Type B pancreatic cell (in vitro differentiated cells): Measurements from ENCODE around the gene DSCAML1. TPM values are rescaled to one million over a fixed set of nuclear protein-coding genes. Genes with fewer than 3 reads are reported as not detected.

Source experiments
- DNase-seq: peaks from one replicate; pipeline ENCODE4 v3.0.0; 2021; ENCODE audit warnings: mixed read lengths; ENCODE audit not compliant: unreplicated experiment; ENCODE audit errors: extremely low spot score
- H3K27ac Mint-ChIP-seq: 2 replicates; pipeline ENCODE4 v1.8.0; 2021; ENCODE audit warnings: mild to moderate bottlenecking, mixed read lengths
- H3K27me3 Mint-ChIP-seq: 2 replicates; pipeline ENCODE4 v1.8.0; 2021; ENCODE audit warnings: mixed read lengths
- H3K36me3 Mint-ChIP-seq: 2 replicates; pipeline ENCODE4 v1.8.0; 2021; ENCODE audit warnings: mixed read lengths
- H3K4me1 Mint-ChIP-seq: one replicate; pipeline ENCODE4 v1.8.0; 2021; ENCODE audit warnings: mixed read lengths; ENCODE audit not compliant: unreplicated experiment
- H3K4me3 Mint-ChIP-seq: 2 replicates; pipeline ENCODE4 v1.8.0; 2021; ENCODE audit warnings: mild to moderate bottlenecking, mixed read lengths
- H3K9me3 Mint-ChIP-seq: 2 replicates; pipeline ENCODE4 v1.8.0; 2021; ENCODE audit warnings: mixed read lengths
- total RNA-seq: library from RNA; stranded (reverse); gene quantifications from 2 replicates; pipeline ENCODE4 v1.2.1, GENCODE V29; 2021; ENCODE audit warnings: low replicate concordance
- TF ChIP-seq, protein P1 (sequence below): fragments of 200-600 bp; sonication (generic); conservative IDR thresholded peaks from 2 replicates; pipeline ENCODE4 v1.5.0; 2021; ENCODE audit warnings: antibody characterized with exemption, mild to moderate bottlenecking

Gene DSCAML1
- total RNA-seq, 1 donor from 2014 or later = 5.8 TPM

DNA sequence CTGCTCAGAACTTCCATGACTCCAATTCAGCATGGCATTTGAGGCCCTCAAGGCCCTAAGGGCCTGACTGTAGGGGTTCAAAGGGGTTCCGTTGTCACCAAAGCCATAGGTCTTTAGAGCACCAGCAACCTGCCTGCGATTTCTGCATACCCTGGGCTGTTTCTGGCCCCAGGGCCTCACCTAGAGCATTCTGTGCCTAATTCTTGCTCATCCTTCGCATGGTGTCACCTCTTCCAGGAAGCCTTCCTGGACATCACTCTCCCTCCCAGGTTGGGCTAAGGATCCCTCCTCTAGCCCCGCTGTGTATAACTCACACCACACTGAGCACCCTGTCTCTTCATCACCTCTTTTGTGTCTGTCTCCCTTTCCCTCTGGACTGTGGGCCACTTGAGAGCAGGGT is 275.0 kb downstream of the DSCAML1 start:
- Mint-ChIP-seq H3K27me3 (peaks cover 31% of the 10 kb centered on the region), H3K4me1 (peaks cover 24% of the 10 kb centered on the region), H3K36me3 (no peaks in the 10 kb centered on the region), H3K4me3 (no peak overlapping the region), H3K27ac (no peak overlapping the region), H3K9me3 (no peaks in the 10 kb centered on the region)
- no peak for DNase-seq
- TF ChIP-seq, protein P1, sequence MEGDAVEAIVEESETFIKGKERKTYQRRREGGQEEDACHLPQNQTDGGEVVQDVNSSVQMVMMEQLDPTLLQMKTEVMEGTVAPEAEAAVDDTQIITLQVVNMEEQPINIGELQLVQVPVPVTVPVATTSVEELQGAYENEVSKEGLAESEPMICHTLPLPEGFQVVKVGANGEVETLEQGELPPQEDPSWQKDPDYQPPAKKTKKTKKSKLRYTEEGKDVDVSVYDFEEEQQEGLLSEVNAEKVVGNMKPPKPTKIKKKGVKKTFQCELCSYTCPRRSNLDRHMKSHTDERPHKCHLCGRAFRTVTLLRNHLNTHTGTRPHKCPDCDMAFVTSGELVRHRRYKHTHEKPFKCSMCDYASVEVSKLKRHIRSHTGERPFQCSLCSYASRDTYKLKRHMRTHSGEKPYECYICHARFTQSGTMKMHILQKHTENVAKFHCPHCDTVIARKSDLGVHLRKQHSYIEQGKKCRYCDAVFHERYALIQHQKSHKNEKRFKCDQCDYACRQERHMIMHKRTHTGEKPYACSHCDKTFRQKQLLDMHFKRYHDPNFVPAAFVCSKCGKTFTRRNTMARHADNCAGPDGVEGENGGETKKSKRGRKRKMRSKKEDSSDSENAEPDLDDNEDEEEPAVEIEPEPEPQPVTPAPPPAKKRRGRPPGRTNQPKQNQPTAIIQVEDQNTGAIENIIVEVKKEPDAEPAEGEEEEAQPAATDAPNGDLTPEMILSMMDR = no peak

GRCh38 chr11:117520966-117521365 is 276.1 kb downstream of the DSCAML1 start:
- Mint-ChIP-seq H3K27ac (no peak overlapping the region), H3K9me3 (no peaks in the 10 kb centered on the region), H3K4me1 (peaks cover 24% of the 10 kb centered on the region), H3K27me3 (peaks cover 30% of the 10 kb centered on the region), H3K36me3 (no peaks in the 10 kb centered on the region), H3K4me3 (no peak overlapping the region)
- TF ChIP-seq, protein P1 = no peak
- no peak for DNase-seq

- TF ChIP-seq, protein P1 = peak; percentile 17
- DNase-seq = no peak
- Mint-ChIP-seq H3K36me3 (no peaks in the 10 kb centered on the region), H3K4me1 (peaks cover 24% of the 10 kb centered on the region), H3K27ac (peak overlapping the region; percentile 86), H3K4me3 (no peak overlapping the region), H3K27me3 (peaks cover 30% of the 10 kb centered on the region), H3K9me3 (no peaks in the 10 kb centered on the region)
Measured at GRCh38 chr11:117520201-117520600, 276.8 kb downstream of the DSCAML1 start.

DNA sequence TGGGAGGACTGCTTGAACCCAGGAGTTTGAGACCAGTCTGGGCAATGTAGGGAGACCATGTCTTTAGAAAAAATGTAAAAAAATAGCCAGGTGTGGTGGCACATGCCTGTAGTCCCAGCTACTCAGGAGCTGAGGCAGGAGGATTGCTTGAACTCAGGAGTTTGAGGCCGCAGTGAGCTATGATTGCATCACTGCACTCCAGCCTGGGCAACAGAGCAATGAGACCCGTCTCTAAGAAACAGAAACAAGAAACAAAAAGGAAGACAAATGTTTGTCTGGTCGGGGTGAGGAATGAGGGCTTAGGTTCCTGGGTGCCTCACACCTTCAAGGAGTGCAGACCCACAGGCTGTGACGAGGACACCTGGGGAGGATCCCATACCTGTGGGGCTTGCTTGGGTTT is 277.4 kb downstream of the DSCAML1 start:
- no peak for DNase-seq
- no peak overlapping the region for H3K4me3 Mint-ChIP-seq
- peaks cover 24% of the 10 kb centered on the region for H3K4me1 Mint-ChIP-seq
- peaks cover 30% of the 10 kb centered on the region for H3K27me3 Mint-ChIP-seq
- TF ChIP-seq, protein P1 = no peak
- no peaks in the 10 kb centered on the region for H3K9me3 Mint-ChIP-seq
- H3K27ac Mint-ChIP-seq = peak overlapping the region; percentile 86
- H3K36me3 Mint-ChIP-seq = no peaks in the 10 kb centered on the region

- Mint-ChIP-seq H3K4me1 (peaks cover 24% of the 10 kb centered on the region), H3K27me3 (peaks cover 30% of the 10 kb centered on the region), H3K27ac (peak overlapping the region; percentile 86), H3K36me3 (no peaks in the 10 kb centered on the region), H3K4me3 (no peak overlapping the region), H3K9me3 (no peaks in the 10 kb centered on the region)
- no peak for DNase-seq
- TF ChIP-seq, protein P1 = no peak
Measured at GRCh38 chr11:117519170-117519569, 277.8 kb downstream of the DSCAML1 start.

- H3K27ac Mint-ChIP-seq = no peak overlapping the region
- H3K9me3 Mint-ChIP-seq = no peaks in the 10 kb centered on the region
- no peak for DNase-seq
- H3K36me3 Mint-ChIP-seq = no peaks in the 10 kb centered on the region
- H3K4me3 Mint-ChIP-seq = no peak overlapping the region
- peaks cover 24% of the 10 kb centered on the region for H3K4me1 Mint-ChIP-seq
- TF ChIP-seq, protein P1 = no peak
- H3K27me3 Mint-ChIP-seq = peaks cover 27% of the 10 kb centered on the region
Measured at GRCh38 chr11:117518455-117518854, 278.6 kb downstream of the DSCAML1 start.
